ENCODE data around the gene NRCAM.

Gene NRCAM

DNA sequence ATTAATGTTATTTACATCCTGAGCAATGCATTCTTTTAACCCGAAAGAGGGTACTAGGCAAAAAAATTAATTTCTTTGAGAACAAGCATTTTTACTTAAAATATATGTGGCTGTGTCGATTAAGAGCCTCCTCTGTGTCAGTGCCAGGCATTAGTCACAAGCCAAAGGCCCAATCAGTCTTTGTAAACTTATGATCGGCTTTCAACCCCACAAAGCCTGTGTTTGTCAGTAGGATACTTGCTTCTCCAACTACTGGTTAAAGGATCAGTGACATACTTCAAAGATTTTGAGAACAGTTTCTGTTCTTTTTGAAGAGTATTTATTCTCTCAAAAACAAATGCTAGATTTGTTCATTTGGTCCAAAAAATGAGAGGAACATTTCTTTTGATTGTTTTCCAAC lies 159.3 kb downstream of the NRCAM start:
- Histone ChIP-seq H3K27me3 (ENCODE audit: control insufficient read depth, insufficient read depth, low read length) (no peaks in the 10 kb centered on the region), H3K36me3 (ENCODE audit: insufficient read depth, low read length) (no peaks in the 10 kb centered on the region), H3K4me1 (ENCODE audit: control insufficient read depth, insufficient read depth, low read length) (peaks cover 32% of the 10 kb centered on the region), H3K9ac (ENCODE audit: low read depth, low read length) (no peak overlapping the region), H3K9me3 (replicated peaks; ENCODE audit: low read length) (no peaks in the 10 kb centered on the region), H3K4me3 (ENCODE audit: low read length) (no peak overlapping the region), H3K4me2 (ENCODE audit: low read length) (no peak overlapping the region)

DNA sequence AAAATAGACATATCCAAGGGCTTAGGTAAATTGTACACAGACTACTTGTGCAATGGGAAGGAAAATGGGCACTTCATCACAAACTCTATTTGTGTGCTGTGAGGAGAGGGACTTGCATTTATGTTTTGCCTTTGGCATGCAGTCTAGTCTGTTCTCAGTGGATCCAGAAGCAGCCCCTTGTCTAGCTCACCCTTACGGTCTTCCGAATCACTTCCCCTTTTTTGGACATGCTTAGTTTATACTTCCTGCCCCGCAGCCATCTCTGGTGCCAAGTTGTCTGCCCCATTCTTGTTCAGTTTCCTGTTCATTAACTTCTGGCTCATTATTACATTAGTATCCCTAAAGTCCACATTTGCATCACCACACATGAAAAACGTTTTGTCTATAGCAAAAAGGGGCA lies 161.6 kb downstream of the NRCAM start:
- no peak overlapping the region for H3K4me2 ChIP-seq (ENCODE audit: low read length)
- no peak overlapping the region for H3K4me3 ChIP-seq (ENCODE audit: low read length)
- H3K9me3 ChIP-seq (replicated peaks; ENCODE audit: low read length): no peaks in the 10 kb centered on the region
- H3K9ac ChIP-seq (ENCODE audit: low read depth, low read length): no peak overlapping the region
- H3K4me1 ChIP-seq (ENCODE audit: control insufficient read depth, insufficient read depth, low read length): peaks cover 30% of the 10 kb centered on the region
- H3K27me3 ChIP-seq (ENCODE audit: control insufficient read depth, insufficient read depth, low read length): no peaks in the 10 kb centered on the region
- no peaks in the 10 kb centered on the region for H3K36me3 ChIP-seq (ENCODE audit: insufficient read depth, low read length)

DNA sequence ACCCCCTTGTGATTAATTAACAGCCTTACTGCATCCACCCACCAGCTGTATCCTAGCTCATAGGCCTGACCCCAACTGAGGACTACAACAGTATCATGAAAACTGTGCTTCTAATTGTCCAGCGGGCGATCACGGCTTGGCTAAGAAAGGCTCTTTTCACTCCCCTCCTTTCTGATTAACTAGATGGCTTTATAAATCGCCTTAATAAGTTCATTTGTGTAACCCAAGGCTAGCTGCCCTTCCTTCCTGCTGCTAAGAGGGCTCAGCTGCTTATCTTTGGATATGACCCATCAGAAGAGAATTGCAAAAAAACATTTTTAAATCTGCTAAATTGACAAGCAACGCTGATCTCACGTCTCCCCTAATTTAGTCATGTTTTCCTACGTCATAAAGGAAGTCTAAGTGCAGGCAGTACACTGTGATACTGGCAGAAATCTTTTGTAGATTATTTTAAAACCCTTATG lies 163.1 kb downstream of the NRCAM start:
- Histone ChIP-seq H3K9me3 (replicated peaks; ENCODE audit: low read length) (no peaks in the 10 kb centered on the region), H3K4me2 (ENCODE audit: low read length) (no peak overlapping the region), H3K27me3 (ENCODE audit: control insufficient read depth, insufficient read depth, low read length) (no peaks in the 10 kb centered on the region), H3K4me1 (ENCODE audit: control insufficient read depth, insufficient read depth, low read length) (peaks cover 24% of the 10 kb centered on the region), H3K36me3 (ENCODE audit: insufficient read depth, low read length) (no peaks in the 10 kb centered on the region), H3K4me3 (ENCODE audit: low read length) (no peak overlapping the region), H3K9ac (ENCODE audit: low read depth, low read length) (no peak overlapping the region)

DNA sequence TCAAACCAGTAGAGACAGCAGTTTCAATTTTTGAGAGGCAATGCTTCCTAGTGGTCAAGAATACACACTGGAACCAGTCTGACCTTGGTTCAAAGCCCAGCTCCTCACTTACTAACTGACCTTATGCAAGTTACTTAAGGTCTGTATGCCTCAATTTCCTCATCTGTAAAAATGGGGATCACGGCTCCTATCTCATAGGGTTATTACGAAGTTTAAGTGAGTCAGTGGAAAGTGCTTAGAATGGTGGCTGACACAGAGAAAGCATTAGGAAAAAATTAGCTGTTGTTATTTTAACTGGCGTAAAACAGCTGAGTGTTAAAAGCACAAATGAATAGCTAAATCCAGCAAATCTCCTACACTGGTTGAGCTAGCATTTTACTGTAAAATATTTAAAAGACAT lies 163.7 kb downstream of the NRCAM start:
- no peaks in the 10 kb centered on the region for H3K27me3 ChIP-seq (ENCODE audit: control insufficient read depth, insufficient read depth, low read length)
- no peak overlapping the region for H3K4me3 ChIP-seq (ENCODE audit: low read length)
- H3K9ac ChIP-seq (ENCODE audit: low read depth, low read length): no peak overlapping the region
- H3K4me1 ChIP-seq (ENCODE audit: control insufficient read depth, insufficient read depth, low read length): peaks cover 24% of the 10 kb centered on the region
- H3K4me2 ChIP-seq (ENCODE audit: low read length): no peak overlapping the region
- H3K9me3 ChIP-seq (replicated peaks; ENCODE audit: low read length): no peaks in the 10 kb centered on the region
- no peaks in the 10 kb centered on the region for H3K36me3 ChIP-seq (ENCODE audit: insufficient read depth, low read length)

- Histone ChIP-seq H3K9me3 (replicated peaks; ENCODE audit: low read length) (no peaks in the 10 kb centered on the region), H3K4me1 (ENCODE audit: control insufficient read depth, insufficient read depth, low read length) (peaks cover 24% of the 10 kb centered on the region), H3K9ac (ENCODE audit: low read depth, low read length) (no peak overlapping the region), H3K27me3 (ENCODE audit: control insufficient read depth, insufficient read depth, low read length) (no peaks in the 10 kb centered on the region), H3K4me3 (ENCODE audit: low read length) (no peak overlapping the region), H3K4me2 (ENCODE audit: low read length) (no peak overlapping the region), H3K36me3 (ENCODE audit: insufficient read depth, low read length) (no peaks in the 10 kb centered on the region)
Measured at GRCh38 chr7:108291791-108292440, 164.3 kb downstream of the NRCAM start.

- Histone ChIP-seq H3K9ac (ENCODE audit: low read depth, low read length) (no peak overlapping the region), H3K4me1 (ENCODE audit: control insufficient read depth, insufficient read depth, low read length) (peaks cover 24% of the 10 kb centered on the region), H3K27me3 (ENCODE audit: control insufficient read depth, insufficient read depth, low read length) (no peaks in the 10 kb centered on the region), H3K9me3 (replicated peaks; ENCODE audit: low read length) (no peaks in the 10 kb centered on the region), H3K4me2 (ENCODE audit: low read length) (no peak overlapping the region), H3K4me3 (ENCODE audit: low read length) (no peak overlapping the region), H3K36me3 (ENCODE audit: insufficient read depth, low read length) (no peaks in the 10 kb centered on the region)
Measured at GRCh38 chr7:108291152-108291508, 165.1 kb downstream of the NRCAM start.

GRCh38 chr7:108290459-108291151 lies 165.6 kb downstream of the NRCAM start:
- H3K9me3 ChIP-seq (replicated peaks; ENCODE audit: low read length): no peaks in the 10 kb centered on the region

DNA sequence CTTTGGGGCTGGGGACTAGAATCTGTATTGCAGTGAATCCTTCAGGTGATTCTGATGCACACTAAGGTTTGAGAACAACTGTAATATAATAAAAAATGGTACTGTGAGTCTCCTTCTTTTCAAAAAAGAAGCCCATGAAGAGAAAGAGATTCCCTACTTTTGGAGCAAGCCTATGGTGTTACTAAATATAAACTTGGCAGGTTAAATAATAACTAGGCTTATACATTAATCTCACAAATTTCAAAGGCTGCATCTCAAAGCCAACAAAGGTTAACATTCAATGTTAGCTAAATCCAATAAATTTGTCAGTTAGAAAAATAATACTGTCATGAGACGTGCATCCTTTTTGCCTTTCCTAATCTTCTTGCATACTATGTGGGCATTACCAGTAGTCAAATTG lies 166.4 kb downstream of the NRCAM start:
- no peaks in the 10 kb centered on the region for H3K27me3 ChIP-seq (ENCODE audit: control insufficient read depth, insufficient read depth, low read length)
- H3K9ac ChIP-seq (ENCODE audit: low read depth, low read length): no peak overlapping the region
- no peak overlapping the region for H3K4me3 ChIP-seq (ENCODE audit: low read length)
- H3K36me3 ChIP-seq (ENCODE audit: insufficient read depth, low read length): no peaks in the 10 kb centered on the region
- H3K4me2 ChIP-seq (ENCODE audit: low read length): no peak overlapping the region
- H3K9me3 ChIP-seq (replicated peaks; ENCODE audit: low read length): no peaks in the 10 kb centered on the region
- peaks cover 22% of the 10 kb centered on the region for H3K4me1 ChIP-seq (ENCODE audit: control insufficient read depth, insufficient read depth, low read length)

More at GRCh38 chr7:108290459-108291151, 165.6 kb downstream of the NRCAM start:
- Histone ChIP-seq H3K4me3 (ENCODE audit: low read length) (no peak overlapping the region), H3K4me1 (ENCODE audit: control insufficient read depth, insufficient read depth, low read length) (peaks cover 24% of the 10 kb centered on the region), H3K9ac (ENCODE audit: low read depth, low read length) (no peak overlapping the region), H3K27me3 (ENCODE audit: control insufficient read depth, insufficient read depth, low read length) (no peaks in the 10 kb centered on the region), H3K4me2 (ENCODE audit: low read length) (no peak overlapping the region), H3K36me3 (ENCODE audit: insufficient read depth, low read length) (no peaks in the 10 kb centered on the region)

DNA sequence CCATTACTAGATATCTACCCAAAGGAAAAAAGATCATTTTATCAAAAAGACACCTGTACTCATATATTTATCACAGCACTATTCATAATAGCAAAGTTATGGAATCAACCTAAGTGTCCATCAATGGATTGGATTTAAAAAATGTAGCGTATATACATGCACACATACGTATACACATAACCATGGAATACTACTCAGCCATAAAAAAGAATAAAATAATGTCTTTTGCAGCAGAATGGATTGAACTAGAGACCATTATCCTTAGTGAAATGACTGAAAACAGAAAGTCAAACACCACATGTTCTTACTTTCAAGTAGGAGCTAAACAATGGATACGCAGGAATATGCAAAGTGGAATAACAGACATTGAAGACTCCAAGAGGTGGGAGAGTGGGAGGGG lies 168.4 kb downstream of the NRCAM start:
- no peaks in the 10 kb centered on the region for H3K27me3 ChIP-seq (ENCODE audit: control insufficient read depth, insufficient read depth, low read length)
- H3K4me1 ChIP-seq (ENCODE audit: control insufficient read depth, insufficient read depth, low read length): peaks cover 5% of the 10 kb centered on the region
- H3K4me3 ChIP-seq (ENCODE audit: low read length): no peak overlapping the region
- no peak overlapping the region for H3K9ac ChIP-seq (ENCODE audit: low read depth, low read length)
- H3K36me3 ChIP-seq (ENCODE audit: insufficient read depth, low read length): no peaks in the 10 kb centered on the region
- H3K4me2 ChIP-seq (ENCODE audit: low read length): no peak overlapping the region
- H3K9me3 ChIP-seq (replicated peaks; ENCODE audit: low read length): no peaks in the 10 kb centered on the region

DNA sequence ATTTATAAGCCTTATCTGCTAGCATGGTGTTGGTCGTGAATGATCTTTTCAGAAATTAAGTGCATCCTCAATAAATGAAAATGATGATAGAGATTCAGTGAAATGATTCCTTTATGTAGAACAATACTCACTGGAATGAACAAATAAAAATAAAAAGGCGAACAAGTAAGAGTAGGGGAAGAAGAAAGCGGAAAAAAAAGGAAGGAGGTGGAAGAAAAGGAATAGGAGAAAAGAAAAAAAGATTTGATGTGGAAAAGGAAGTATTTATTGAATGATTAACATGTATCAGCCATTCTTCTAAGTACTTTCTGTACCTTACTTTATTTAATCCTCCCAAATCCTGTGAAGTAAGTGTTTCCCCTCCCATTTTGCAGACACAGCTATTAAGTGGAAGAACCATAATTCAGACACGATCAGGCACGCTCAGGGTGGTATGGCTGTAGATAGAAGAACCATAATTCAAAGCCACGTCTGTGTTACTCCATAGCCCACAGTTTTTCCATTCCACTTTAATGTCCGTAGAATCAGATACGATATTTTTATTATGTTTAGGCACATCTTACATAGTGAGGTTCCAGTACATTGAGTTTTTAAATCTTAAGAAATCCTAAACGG lies 169.8 kb downstream of the NRCAM start:
- Histone ChIP-seq H3K4me2 (ENCODE audit: low read length) (no peak overlapping the region), H3K27me3 (ENCODE audit: control insufficient read depth, insufficient read depth, low read length) (no peaks in the 10 kb centered on the region), H3K9me3 (replicated peaks; ENCODE audit: low read length) (no peaks in the 10 kb centered on the region), H3K9ac (ENCODE audit: low read depth, low read length) (no peak overlapping the region), H3K4me1 (ENCODE audit: control insufficient read depth, insufficient read depth, low read length) (no peaks in the 10 kb centered on the region), H3K4me3 (ENCODE audit: low read length) (no peak overlapping the region), H3K36me3 (ENCODE audit: insufficient read depth, low read length) (no peaks in the 10 kb centered on the region)

GRCh38 chr7:108285778-108286177 lies 170.5 kb downstream of the NRCAM start:
- Histone ChIP-seq H3K27me3 (ENCODE audit: control insufficient read depth, insufficient read depth, low read length) (no peaks in the 10 kb centered on the region), H3K4me3 (ENCODE audit: low read length) (no peak overlapping the region), H3K9me3 (replicated peaks; ENCODE audit: low read length) (no peaks in the 10 kb centered on the region), H3K36me3 (ENCODE audit: insufficient read depth, low read length) (no peaks in the 10 kb centered on the region), H3K4me2 (ENCODE audit: low read length) (no peak overlapping the region), H3K4me1 (ENCODE audit: control insufficient read depth, insufficient read depth, low read length) (no peaks in the 10 kb centered on the region), H3K9ac (ENCODE audit: low read depth, low read length) (no peak overlapping the region)

DNA sequence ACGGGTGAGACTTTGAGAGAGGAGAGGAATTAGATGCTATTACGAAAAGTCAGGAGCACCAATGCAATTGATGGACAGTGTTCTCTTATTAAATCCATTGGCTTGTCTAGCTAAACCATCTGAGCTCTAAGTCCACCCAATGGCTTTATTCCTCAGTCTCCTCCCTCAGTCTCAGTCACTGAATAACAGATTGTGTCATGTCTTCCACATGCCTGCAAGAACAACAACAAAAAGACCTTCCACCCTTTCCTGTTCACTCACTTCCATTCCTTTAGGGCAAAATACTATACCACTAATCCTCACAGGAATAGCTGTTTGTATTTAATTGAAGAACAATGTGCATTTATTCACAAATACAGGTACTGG lies 171.2 kb downstream of the NRCAM start:
- Histone ChIP-seq H3K9me3 (replicated peaks; ENCODE audit: low read length) (no peaks in the 10 kb centered on the region), H3K4me1 (ENCODE audit: control insufficient read depth, insufficient read depth, low read length) (no peaks in the 10 kb centered on the region), H3K9ac (ENCODE audit: low read depth, low read length) (no peak overlapping the region), H3K4me2 (ENCODE audit: low read length) (no peak overlapping the region), H3K36me3 (ENCODE audit: insufficient read depth, low read length) (no peaks in the 10 kb centered on the region), H3K27me3 (ENCODE audit: control insufficient read depth, insufficient read depth, low read length) (no peaks in the 10 kb centered on the region), H3K4me3 (ENCODE audit: low read length) (no peak overlapping the region)
